ENCODE data around the gene LMOD1.

DNA sequence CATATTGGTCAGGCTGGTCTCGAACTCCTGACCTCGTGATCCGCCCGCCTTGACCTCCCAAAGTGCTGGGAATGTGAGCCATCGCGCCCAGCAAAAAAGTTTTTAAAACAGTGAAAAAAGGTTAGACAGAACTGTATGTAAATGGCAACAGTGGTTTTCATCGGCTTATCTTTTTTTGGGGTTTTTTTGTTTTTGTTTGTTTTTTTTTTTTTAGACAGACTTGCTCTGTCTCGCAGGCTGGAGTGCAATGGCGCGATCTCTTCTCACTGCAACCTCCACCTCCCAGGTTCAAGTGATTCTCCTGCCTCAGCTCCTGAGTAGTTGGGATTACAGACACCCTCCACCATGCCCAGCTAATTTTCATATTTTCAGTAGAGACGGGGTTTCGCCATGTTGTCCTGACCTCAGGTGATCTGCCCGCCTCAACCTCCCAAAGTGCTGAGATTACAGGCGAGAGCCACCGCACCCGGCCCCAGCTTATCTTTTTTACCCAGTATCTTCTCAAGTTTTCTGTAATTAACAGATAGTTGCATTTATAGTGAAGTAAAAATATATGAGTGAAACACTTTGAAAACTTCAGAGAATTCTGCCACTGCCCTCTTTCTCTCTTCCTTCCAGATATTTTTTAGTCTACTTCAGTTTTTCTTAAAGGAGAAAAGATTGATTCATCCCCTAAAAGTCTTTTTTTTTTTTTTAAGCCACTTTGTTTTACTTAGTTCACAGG is 22.0 kb upstream of the LMOD1 start:
- TF ChIP-seq, protein P1, sequence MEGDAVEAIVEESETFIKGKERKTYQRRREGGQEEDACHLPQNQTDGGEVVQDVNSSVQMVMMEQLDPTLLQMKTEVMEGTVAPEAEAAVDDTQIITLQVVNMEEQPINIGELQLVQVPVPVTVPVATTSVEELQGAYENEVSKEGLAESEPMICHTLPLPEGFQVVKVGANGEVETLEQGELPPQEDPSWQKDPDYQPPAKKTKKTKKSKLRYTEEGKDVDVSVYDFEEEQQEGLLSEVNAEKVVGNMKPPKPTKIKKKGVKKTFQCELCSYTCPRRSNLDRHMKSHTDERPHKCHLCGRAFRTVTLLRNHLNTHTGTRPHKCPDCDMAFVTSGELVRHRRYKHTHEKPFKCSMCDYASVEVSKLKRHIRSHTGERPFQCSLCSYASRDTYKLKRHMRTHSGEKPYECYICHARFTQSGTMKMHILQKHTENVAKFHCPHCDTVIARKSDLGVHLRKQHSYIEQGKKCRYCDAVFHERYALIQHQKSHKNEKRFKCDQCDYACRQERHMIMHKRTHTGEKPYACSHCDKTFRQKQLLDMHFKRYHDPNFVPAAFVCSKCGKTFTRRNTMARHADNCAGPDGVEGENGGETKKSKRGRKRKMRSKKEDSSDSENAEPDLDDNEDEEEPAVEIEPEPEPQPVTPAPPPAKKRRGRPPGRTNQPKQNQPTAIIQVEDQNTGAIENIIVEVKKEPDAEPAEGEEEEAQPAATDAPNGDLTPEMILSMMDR (conservative IDR thresholded peaks at IDR 0.05 in 1 of 2, IDR thresholded peaks at IDR 0.05 in 1 of 2; ENCODE audit: low read depth in 1 of 2, low read length in 2 of 2) = no peak
- TF ChIP-seq EZH2 (IDR thresholded peaks at IDR 0.05; ENCODE audit: low read length, missing control alignments) = no peak

Data from fibroblast of lung (primary cell).